Measurements from ENCODE around the gene CNTNAP1.

The CNTNAP1 gene

GRCh38 chr17:42677921-42678781, 4.2 kb upstream of the CNTNAP1 start:
- H3K9me3 ChIP-seq (ENCODE audit: severe bottlenecking) = no peaks in the 10 kb centered on the region
- peak overlapping the region; percentile 48 for H3K4me3 ChIP-seq (ENCODE audit: severe bottlenecking)
- peaks cover 13% of the 10 kb centered on the region for H3K36me3 ChIP-seq (ENCODE audit: low read depth)
- ATAC-seq (ENCODE audit: low read depth) = peak; percentile 28
- peak overlapping the region; percentile 94 for H3K27ac ChIP-seq (ENCODE audit: poor library complexity, severe bottlenecking)
- H3K4me1 ChIP-seq (ENCODE audit: insufficient read depth, poor library complexity, severe bottlenecking) = peaks cover 15% of the 10 kb centered on the region
- TF ChIP-seq, protein P1, sequence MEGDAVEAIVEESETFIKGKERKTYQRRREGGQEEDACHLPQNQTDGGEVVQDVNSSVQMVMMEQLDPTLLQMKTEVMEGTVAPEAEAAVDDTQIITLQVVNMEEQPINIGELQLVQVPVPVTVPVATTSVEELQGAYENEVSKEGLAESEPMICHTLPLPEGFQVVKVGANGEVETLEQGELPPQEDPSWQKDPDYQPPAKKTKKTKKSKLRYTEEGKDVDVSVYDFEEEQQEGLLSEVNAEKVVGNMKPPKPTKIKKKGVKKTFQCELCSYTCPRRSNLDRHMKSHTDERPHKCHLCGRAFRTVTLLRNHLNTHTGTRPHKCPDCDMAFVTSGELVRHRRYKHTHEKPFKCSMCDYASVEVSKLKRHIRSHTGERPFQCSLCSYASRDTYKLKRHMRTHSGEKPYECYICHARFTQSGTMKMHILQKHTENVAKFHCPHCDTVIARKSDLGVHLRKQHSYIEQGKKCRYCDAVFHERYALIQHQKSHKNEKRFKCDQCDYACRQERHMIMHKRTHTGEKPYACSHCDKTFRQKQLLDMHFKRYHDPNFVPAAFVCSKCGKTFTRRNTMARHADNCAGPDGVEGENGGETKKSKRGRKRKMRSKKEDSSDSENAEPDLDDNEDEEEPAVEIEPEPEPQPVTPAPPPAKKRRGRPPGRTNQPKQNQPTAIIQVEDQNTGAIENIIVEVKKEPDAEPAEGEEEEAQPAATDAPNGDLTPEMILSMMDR (IDR thresholded peaks at IDR 0.05; ENCODE audit: poor library complexity, severe bottlenecking) = no peak
- no peaks in the 10 kb centered on the region for H3K27me3 ChIP-seq (ENCODE audit: insufficient read depth, poor library complexity, severe bottlenecking)
- peak; percentile 94 for DNase-seq (ENCODE audit: low spot score)

DNA sequence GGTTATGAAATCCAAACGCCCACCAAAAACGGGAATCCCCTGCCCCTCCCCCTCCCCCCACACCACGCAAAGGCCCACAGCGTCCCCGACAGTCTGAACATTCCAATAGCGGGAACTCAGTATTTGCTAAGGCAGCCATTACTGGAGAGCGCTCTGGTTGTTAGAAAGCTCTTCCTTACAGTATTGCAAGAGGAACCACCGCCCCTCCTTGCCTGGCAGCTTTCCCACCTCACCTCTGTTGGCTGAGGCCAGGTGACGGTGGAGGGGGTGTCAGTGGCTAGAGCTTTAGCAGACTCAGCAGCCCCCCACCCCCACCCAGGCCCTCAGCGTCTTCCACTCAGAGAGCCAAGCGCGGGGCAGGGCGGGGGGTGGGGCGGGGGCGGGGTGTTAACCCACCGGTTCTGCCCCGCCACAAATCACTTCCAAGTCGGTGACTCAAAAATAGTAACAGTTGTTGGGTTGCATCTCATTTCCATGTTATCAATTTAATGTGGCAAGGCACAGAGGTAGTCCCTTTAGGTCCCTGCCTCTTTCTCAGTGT, 3.3 kb upstream of the CNTNAP1 start:
- no peaks in the 10 kb centered on the region for H3K27me3 ChIP-seq (ENCODE audit: insufficient read depth, poor library complexity, severe bottlenecking)

GRCh38 chr17:42679492-42680330, 2.6 kb upstream of the CNTNAP1 start:
- Histone ChIP-seq H3K27me3 (ENCODE audit: insufficient read depth, poor library complexity, severe bottlenecking) (no peaks in the 10 kb centered on the region), H3K36me3 (ENCODE audit: low read depth) (no peaks in the 10 kb centered on the region), H3K27ac (ENCODE audit: poor library complexity, severe bottlenecking) (peak overlapping the region; percentile 94), H3K4me3 (ENCODE audit: severe bottlenecking) (peak overlapping the region; percentile 14), H3K9me3 (ENCODE audit: severe bottlenecking) (no peaks in the 10 kb centered on the region), H3K4me1 (ENCODE audit: insufficient read depth, poor library complexity, severe bottlenecking) (peaks cover 13% of the 10 kb centered on the region)
- ATAC-seq (ENCODE audit: low read depth) = peak; percentile 50
- no peak for DNase-seq (ENCODE audit: low spot score)
- TF ChIP-seq, protein P1 (IDR thresholded peaks at IDR 0.05; ENCODE audit: poor library complexity, severe bottlenecking) = peak; percentile 91

More for the DNA sequence above, 3.3 kb upstream of the CNTNAP1 start:
- H3K9me3 ChIP-seq (ENCODE audit: severe bottlenecking) = no peaks in the 10 kb centered on the region
- DNase-seq (ENCODE audit: low spot score) = no peak
- peaks cover 15% of the 10 kb centered on the region for H3K4me1 ChIP-seq (ENCODE audit: insufficient read depth, poor library complexity, severe bottlenecking)
- H3K27ac ChIP-seq (ENCODE audit: poor library complexity, severe bottlenecking) = peak overlapping the region; percentile 94
- TF ChIP-seq, protein P1 (IDR thresholded peaks at IDR 0.05; ENCODE audit: poor library complexity, severe bottlenecking) = no peak
- peak; percentile 7; the same call in 2 of the 3 replicates for ATAC-seq (ENCODE audit: low read depth)
- H3K4me3 ChIP-seq (ENCODE audit: severe bottlenecking) = peak overlapping the region; percentile 48
- peaks cover 6% of the 10 kb centered on the region; the same call in 1 of the 2 replicates for H3K36me3 ChIP-seq (ENCODE audit: low read depth)

GRCh38 chr17:42680331-42680808, 2.0 kb upstream of the CNTNAP1 start:
- Histone ChIP-seq H3K4me1 (ENCODE audit: insufficient read depth, poor library complexity, severe bottlenecking) (peaks cover 12% of the 10 kb centered on the region), H3K4me3 (ENCODE audit: severe bottlenecking) (no peak overlapping the region)
- no peak for DNase-seq (ENCODE audit: low spot score)

More at GRCh38 chr17:42680331-42680808, 2.0 kb upstream of the CNTNAP1 start:
- Histone ChIP-seq H3K36me3 (ENCODE audit: low read depth) (no peaks in the 10 kb centered on the region), H3K9me3 (ENCODE audit: severe bottlenecking) (no peaks in the 10 kb centered on the region), H3K27me3 (ENCODE audit: insufficient read depth, poor library complexity, severe bottlenecking) (no peaks in the 10 kb centered on the region), H3K27ac (ENCODE audit: poor library complexity, severe bottlenecking) (peak overlapping the region; percentile 94)
- ATAC-seq (ENCODE audit: low read depth) = no peak
- TF ChIP-seq, protein P1 (IDR thresholded peaks at IDR 0.05; ENCODE audit: poor library complexity, severe bottlenecking) = no peak

Data from RWPE2 (cell line).